SK-N-DZ (cell line): ENCODE measurements around the gene CELSR1.
"Not testable (repeated sequence)": the region's sequence is repeated elsewhere in the genome, so short reads cannot be mapped to it uniquely, and the experiment has no call there.

Experiments used
- DNase-seq: peaks from one replicate; pipeline ENCODE4 v3.0.0-alpha.2; 2015; ENCODE audit warnings: low spot score

The CELSR1 gene

GRCh38 chr22:46403880-46404279 lies 133.5 kb downstream of the CELSR1 start:
- DNase-seq: not testable (repeated sequence)

DNA sequence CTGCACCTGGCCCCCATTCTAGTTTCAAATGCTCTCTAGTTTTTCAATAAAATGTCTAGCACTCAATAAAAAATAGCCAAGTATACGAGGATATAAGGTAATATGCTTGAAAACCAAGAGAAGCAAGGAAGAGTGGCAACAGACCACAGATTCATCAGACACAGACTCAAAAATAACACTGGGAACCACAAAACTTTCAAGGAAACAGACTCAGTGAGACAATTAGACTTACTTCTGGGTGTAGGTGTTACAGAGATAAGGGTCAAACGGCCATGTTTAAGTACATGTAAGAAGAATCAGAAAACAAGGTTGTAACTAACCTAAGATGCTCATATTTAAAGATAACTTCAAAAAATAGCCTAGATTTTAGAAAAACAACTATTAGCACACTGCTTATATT lies 134.9 kb downstream of the CELSR1 start:
- no peak for DNase-seq

GRCh38 chr22:46401370-46401769 lies 136.1 kb downstream of the CELSR1 start:
- DNase-seq: no peak

- no peak for DNase-seq
Observed at GRCh38 chr22:46399251-46400024, 138.0 kb downstream of the CELSR1 start.

GRCh38 chr22:46397951-46398350 lies 139.5 kb downstream of the CELSR1 start:
- DNase-seq: no peak

DNA sequence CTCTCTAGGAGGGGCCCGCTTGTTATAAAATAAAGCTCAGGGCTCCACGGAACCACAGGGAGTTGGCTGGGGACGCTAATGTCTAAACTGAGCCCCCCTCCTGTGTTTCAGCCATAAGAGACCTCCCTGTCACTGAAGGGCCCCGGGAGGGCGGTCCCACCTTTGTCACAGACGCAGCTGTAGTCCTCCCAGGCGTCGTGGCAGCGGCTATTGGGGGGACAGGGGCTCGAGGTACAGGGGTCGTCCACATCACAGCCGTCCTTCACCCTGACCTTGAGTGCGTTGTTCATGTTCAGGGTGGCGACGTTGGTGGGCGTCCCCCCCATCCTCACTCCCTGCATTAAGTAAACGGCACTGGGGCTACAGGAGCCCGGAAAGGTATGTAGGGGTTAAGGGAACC lies 139.9 kb downstream of the CELSR1 start:
- no peak for DNase-seq

DNA sequence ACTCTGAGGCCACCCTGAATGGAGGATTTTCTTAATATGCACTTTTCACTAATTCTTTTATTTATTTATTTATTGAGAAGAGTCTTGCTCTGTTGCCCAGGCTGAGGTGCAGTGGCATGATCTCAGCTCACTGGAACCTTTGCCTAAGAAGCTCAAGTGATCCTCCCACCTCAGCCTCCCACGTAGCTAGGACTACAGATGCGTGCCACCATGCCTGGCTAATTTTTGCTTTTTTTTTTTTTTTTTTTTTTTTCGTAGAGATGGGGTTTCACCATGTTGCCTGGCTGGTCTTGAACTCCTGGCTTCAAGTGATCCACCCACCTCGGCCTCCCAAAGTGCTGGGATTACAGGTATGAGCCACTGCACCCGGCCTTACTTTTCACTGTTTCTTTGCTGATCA lies 140.4 kb downstream of the CELSR1 start:
- DNase-seq: not testable (repeated sequence)

DNA sequence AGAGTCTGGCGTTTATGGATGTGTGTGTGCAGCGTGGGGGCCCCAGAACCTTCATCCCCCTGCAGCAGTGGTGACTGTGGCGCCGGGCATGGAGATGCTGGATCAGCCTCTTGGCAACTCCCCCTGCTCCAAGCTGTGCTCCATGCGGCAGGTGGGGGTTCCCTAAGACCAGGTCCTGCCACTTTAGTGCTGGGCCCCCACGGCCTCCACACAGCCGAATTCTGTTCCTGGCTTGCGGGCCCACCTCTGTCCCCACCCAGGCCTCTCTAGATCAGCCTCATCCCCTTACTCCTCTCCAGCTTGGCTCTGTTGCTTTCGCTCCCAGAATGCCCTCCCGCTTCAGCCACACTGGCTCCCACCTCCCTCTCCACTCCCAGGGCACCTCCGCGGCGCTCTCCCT lies 142.3 kb downstream of the CELSR1 start:
- DNase-seq: no peak

DNA sequence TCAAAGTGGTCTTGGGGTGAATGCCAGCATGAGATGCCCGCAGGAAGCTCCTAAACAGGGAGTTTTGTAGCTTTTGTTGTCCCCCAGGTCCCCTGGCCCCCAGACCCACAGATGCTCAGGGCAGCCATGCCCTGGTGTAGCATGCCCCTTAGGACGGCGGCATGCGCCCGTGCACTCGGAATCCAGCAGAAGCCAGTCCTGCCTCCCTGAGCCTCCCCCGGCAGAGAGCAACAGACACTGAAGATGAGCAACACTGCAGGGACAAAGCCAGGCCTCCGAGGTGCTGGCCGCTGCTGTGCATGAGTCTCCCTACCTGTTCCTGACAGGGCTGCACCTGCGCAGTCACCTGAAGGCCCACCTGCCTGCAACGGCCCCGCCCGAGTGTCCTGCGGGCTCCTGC lies 142.8 kb downstream of the CELSR1 start:
- DNase-seq: no peak

- no peak for DNase-seq
Observed at GRCh38 chr22:46393873-46394272, 143.5 kb downstream of the CELSR1 start.

DNA sequence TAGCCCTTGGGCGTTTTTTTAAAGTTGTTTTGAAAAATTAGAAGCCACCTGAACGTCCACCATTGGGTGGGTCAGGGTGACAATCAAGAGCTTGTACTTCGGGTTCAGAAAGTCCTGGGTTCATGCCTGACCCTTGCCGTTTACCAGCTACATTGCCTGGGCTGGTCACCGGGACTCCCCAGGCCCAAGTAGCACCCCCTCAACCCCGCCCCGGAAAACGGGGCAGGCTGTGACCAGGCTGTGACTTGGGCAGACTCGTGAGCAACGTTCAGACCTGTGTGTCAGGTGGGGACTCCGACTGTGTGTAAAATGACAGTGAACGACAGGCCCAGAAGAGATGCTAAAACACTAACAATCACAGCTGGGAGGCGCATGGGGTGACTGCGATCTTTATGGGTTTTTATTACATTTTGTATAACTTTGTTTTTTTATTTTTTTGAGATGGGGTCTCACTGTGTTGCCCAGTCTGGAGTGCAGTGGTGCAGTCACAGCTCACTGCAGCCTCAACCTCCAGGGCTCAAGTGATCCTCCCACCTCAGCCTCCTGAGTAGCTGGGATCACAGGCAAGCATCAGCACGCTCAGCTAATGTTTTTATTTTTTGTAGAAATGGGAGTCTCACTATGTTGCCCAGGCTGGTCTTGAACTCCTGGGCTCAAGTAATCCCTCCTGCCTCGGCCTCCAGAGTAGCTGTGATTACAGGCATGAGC lies 145.1 kb downstream of the CELSR1 start:
- no peak for DNase-seq

- DNase-seq: no peak
Observed at GRCh38 chr22:46391486-46392136, 145.8 kb downstream of the CELSR1 start.

GRCh38 chr22:46390652-46391301 lies 146.6 kb downstream of the CELSR1 start:
- peak; percentile 62 for DNase-seq

DNA sequence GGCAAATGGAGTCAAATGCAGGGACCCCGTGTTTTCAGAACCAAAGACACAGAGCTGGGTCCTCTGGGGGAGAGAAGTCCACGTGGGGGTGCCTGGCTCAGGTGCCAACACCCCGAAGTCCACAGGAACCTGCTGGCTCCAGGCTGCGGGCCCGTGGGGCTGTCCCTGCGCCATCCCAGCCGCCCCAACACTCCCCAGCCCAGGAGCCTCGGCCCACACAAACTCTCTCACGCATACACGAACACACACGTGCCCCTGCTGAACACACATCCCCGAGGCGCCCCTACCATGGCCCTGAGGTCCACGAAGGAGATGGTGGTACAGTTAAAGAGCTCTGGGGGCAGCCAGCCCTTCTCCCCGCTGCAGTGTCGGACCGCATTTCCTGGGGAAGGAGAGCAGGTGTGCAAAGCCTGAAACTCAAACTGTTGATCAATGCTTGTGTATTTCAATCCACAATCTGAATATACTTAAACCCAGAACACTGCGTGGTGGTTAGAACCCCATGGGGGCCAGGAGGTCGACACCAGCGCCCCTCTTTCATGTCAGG lies 147.2 kb downstream of the CELSR1 start:
- no peak for DNase-seq

DNA sequence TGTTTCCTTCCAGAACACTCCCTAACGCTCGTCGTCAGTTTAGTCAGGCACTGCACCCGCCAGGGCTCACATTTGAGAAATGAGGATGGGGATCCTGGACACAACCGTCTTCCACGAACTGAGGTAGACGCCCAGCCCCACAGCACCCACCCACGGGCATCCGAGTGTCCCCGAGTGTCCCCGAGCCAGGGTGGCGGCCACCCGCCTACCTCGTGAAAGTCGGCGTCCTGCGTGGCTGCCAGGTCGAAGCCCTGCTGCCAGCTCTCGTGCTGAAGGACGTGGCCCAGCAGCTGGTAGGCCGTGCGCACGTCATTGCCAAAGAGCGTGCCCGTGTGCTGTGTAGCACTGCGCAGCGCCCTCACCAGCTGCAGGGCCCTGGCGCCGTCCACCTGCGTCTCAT lies 148.3 kb downstream of the CELSR1 start:
- no peak for DNase-seq

DNA sequence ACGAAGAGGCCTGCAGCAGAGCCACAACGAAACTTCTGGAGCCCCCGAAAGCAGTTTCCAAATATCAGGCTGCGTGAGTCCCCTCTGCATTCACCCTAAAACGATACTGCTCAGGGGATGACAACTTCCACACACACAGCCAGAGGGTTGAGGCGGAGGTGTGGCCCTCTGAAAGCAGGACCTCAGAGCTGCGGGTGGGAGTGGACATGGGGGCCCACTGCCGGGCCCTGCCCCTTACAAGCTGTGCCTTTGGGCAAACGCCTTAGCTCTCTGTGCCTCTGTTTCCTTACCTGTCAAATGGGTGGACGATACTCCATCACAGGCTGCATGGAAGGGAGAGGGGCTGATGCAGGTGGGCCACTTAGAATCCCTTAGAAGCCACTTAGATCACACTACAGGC lies 148.8 kb downstream of the CELSR1 start:
- DNase-seq: no peak

- DNase-seq: no peak
Observed at GRCh38 chr22:46387748-46388147, 149.7 kb downstream of the CELSR1 start.

- no peak for DNase-seq
Observed at GRCh38 chr22:46386312-46386711, 151.1 kb downstream of the CELSR1 start.

DNA sequence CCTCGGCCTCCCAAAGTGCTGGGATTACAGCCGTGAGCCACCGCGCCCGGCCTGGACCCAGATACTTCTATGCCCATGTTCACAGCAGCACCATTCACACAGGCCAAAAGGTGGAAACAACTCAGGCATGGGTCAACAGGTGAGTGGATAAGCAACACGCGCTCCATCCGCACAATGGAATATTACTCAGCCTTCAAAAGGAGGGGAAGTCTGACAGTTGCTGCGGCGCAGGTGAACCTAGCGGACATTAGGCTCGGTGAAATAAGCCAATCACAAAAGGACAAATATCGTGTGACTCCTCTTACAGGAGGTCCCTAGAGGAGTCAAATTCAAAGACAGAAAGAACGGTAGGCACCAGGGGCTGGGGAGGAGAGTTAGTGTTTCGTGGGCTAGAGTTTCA lies 154.9 kb downstream of the CELSR1 start:
- DNase-seq: no peak

DNA sequence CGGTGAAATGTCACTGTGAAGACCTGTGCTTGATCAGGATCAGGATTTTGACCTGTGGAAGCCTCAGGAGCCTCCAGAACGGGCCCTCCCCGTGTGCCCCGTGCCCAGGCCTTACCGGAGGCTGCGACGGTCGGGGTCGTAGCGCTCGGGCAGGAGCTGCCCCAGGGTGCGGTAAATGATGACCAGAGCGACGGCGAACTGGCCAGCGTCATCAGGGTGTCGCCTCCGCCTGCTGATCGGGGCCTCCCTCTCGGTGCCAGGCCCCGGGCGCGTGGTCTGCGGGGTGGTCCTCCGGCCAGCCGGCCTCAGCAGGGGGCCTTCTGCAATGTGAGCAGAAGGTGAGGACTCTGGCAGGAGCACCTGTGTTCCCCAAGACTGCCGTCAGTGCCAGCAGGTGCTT lies 155.7 kb downstream of the CELSR1 start:
- no peak for DNase-seq

GRCh38 chr22:46381142-46381541 lies 156.3 kb downstream of the CELSR1 start:
- no peak for DNase-seq

GRCh38 chr22:46380581-46380980 lies 156.8 kb downstream of the CELSR1 start:
- no peak for DNase-seq
